GM12878 (cell line): ENCODE data around the gene FIG4. TPM values are rescaled to one million over a fixed set of nuclear protein-coding genes. Genes with fewer than 3 reads are reported as not detected.

Experiments used
- ATAC-seq: fragments of 200-7000 bp; cut with Tn5 transposase; 3 replicates; pipeline ENCODE4 v1.9.1; 2020; ENCODE audit warnings: mild to moderate bottlenecking, moderate library complexity
- BruUV-seq: library from RNA; stranded (reverse); fragments of 400-500 nt; replicated peaks from 2 replicates; lab custom pipeline; 2021; lab: Mats Ljungman, UMichigan
- CTCF ChIA-PET: fragments of 300-600 bp; sonication (Branson Sonifier 250); formaldehyde crosslinking; extraction: SDS; loops from one replicate; lab custom pipeline; 2021; ENCODE audit warnings: inconsistent platforms; lab: Yijun Ruan, JAX
- POLR2A ChIA-PET: fragments of 350-600 bp; formaldehyde crosslinking; extraction: SDS; loops from one replicate; lab custom pipeline; 2021; ENCODE audit warnings: inconsistent platforms; lab: Charles Lee
- RAD21 ChIA-PET: fragments of 300-600 bp; sonication (Branson Sonifier 250); formaldehyde crosslinking; loops from one replicate; lab custom pipeline; 2023; ENCODE audit warnings: antibody characterized with exemption; ENCODE audit not compliant: unreplicated experiment; lab: Charles Lee
- SMC1A ChIA-PET: fragments of 300-600 bp; sonication (Branson Sonifier 250); formaldehyde crosslinking; loops from one replicate; lab custom pipeline; 2023; ENCODE audit not compliant: unreplicated experiment, uncharacterized antibody; lab: Charles Lee
- DNase-seq: peaks from one replicate; pipeline ENCODE4 v3.0.0-alpha.2; 2011; ENCODE audit warnings: low read depth, low spot score
- FAIRE-seq: peaks from 3 replicates; lab custom pipeline; 2011; peaks lifted over from hg19 to GRCh38; lab: Jason Lieb, UNC
- H2AFZ ChIP-seq: 2 replicates; pipeline ENCODE4 v1.6.0; 2011; ENCODE audit warnings: low read depth, low read length, control low read depth; ENCODE audit not compliant: control insufficient read depth
- H3K27ac ChIP-seq: 2 replicates; pipeline ENCODE4 v1.5.1; 2011; ENCODE audit warnings: control low read depth; ENCODE audit not compliant: control insufficient read depth, insufficient read depth
- H3K27me3 ChIP-seq, 2 experiments: replicated peaks in 1 of 2; 2 replicates each; pipeline versions ENCODE4 v1.6.0 to v1.6.1; 2011; ENCODE audit warnings: low read length in 1 of 2; ENCODE audit not compliant: control insufficient read depth in 2 of 2, insufficient read depth in 2 of 2
- H3K36me3 ChIP-seq, 2 experiments: 2 replicates each; pipeline ENCODE4 v1.5.1; 2011; ENCODE audit warnings: low read length in 1 of 2; ENCODE audit not compliant: control insufficient read depth in 2 of 2, insufficient read depth in 2 of 2
- H3K4me1 ChIP-seq: 2 replicates; pipeline ENCODE4 v1.6.1; 2011; ENCODE audit warnings: mild to moderate bottlenecking, low read length, moderate library complexity, mixed read lengths; ENCODE audit not compliant: control insufficient read depth, insufficient read depth
- H3K4me2 ChIP-seq: 2 replicates; pipeline ENCODE4 v1.6.0; 2011; ENCODE audit warnings: control low read depth; ENCODE audit not compliant: control insufficient read depth, insufficient read depth
- H3K4me3 ChIP-seq: fragments of 200-600 bp; sonication (generic); 2 replicates; pipeline ENCODE4 v1.5.1; 2016
- H3K79me2 ChIP-seq: 2 replicates; pipeline ENCODE4 v1.6.0; 2011; ENCODE audit warnings: low read length; ENCODE audit not compliant: control insufficient read depth, insufficient read depth
- H3K9ac ChIP-seq: 2 replicates; pipeline ENCODE4 v1.8.0; 2011; ENCODE audit warnings: low read length, control low read depth, mixed read lengths; ENCODE audit not compliant: control insufficient read depth, insufficient read depth
- H3K9me3 ChIP-seq: replicated peaks from 3 replicates; pipeline ENCODE4 v1.5.1; 2011; ENCODE audit warnings: mild to moderate bottlenecking, low read length; ENCODE audit not compliant: control insufficient read depth, insufficient read depth
- H4K20me1 ChIP-seq: 2 replicates; pipeline ENCODE4 v1.6.0; 2011; ENCODE audit not compliant: control insufficient read depth, insufficient read depth
- CEBPB ChIP-seq, 2 experiments: fragments of 150-350 bp in 1 of 2; IDR thresholded peaks; 2 replicates each; pipeline ENCODE4 v1.6.1; 2012 to 2014; ENCODE audit warnings: low read depth in 2 of 2, low read length in 2 of 2, borderline replicate concordance in 1 of 2, inconsistent platforms in 1 of 2
- CUX1 ChIP-seq: IDR thresholded peaks from 2 replicates; pipeline ENCODE4 v1.6.1; 2012; ENCODE audit warnings: improper control_type of control experiment, low read depth, low read length; ENCODE audit not compliant: insufficient replicate concordance
- ETV6 ChIP-seq, 2 experiments: fragments of 450-650 bp in 1 of 2; IDR thresholded peaks in 1 of 2; conservative IDR thresholded peaks in 1 of 2; 2 replicates each; pipeline ENCODE4 v1.6.1; 2014; ENCODE audit warnings: antibody characterized with exemption in 1 of 2, borderline replicate concordance in 1 of 2, low read depth in 1 of 2, mild to moderate bottlenecking in 1 of 2, moderate library complexity in 1 of 2
- FOXM1 ChIP-seq: IDR thresholded peaks from 2 replicates; pipeline ENCODE4 v1.6.1; 2012; ENCODE audit warnings: low read depth, mild to moderate bottlenecking, inconsistent platforms, low read length, moderate library complexity
- GABPA ChIP-seq: IDR thresholded peaks from 2 replicates; pipeline ENCODE4 v1.6.1; 2014; ENCODE audit warnings: antibody characterized with exemption, low read depth, mild to moderate bottlenecking, inconsistent platforms
- HCFC1 ChIP-seq: fragments of 150-350 bp; IDR thresholded peaks from 2 replicates; pipeline ENCODE4 v1.6.1; 2014; ENCODE audit warnings: low read length
- IKZF2 ChIP-seq, 2 experiments: fragments of 450-650 bp; IDR thresholded peaks; 2 replicates each; pipeline ENCODE4 v1.6.1; 2017; ENCODE audit warnings: mild to moderate bottlenecking in 2 of 2, moderate library complexity in 2 of 2
- KDM1A ChIP-seq: fragments of 200-600 bp; sonication (generic); IDR thresholded peaks from 2 replicates; pipeline ENCODE4 v1.6.1; 2016; ENCODE audit warnings: borderline replicate concordance
- PBX3 ChIP-seq: IDR thresholded peaks from 2 replicates; pipeline ENCODE4 v1.6.1; 2011; ENCODE audit warnings: mild to moderate bottlenecking, low read depth, low read length, moderate library complexity; ENCODE audit not compliant: insufficient replicate concordance
- RB1 ChIP-seq: fragments of 450-650 bp; formaldehyde crosslinking; IDR thresholded peaks from 2 replicates; pipeline ENCODE4 v1.6.1; 2017; ENCODE audit warnings: mild to moderate bottlenecking, borderline replicate concordance
- RCOR1 ChIP-seq: conservative IDR thresholded peaks from 2 replicates; pipeline ENCODE4 v1.6.1; 2012; ENCODE audit warnings: low read depth, low read length, improper control_type of control experiment
- ZSCAN29 ChIP-seq: fragments of 450-650 bp; IDR thresholded peaks from 2 replicates; pipeline ENCODE4 v1.6.1; 2017; ENCODE audit warnings: mild to moderate bottlenecking, moderate library complexity
- WGBS: methylation state at CpG from one replicate; pipeline ENCODE4 v1.1.6; 2016; ENCODE audit warnings: low lambda C conversion rate; ENCODE audit not compliant: insufficient replicate concordance, insufficient coverage; ENCODE audit errors: missing lambda C conversion rate; 5-methylcytosine and 5-hydroxymethylcytosine counted together
- in situ Hi-C: fragments of 300-500 bp; cut with MboI; formaldehyde crosslinking; loops from 9 replicates; pipeline ENCODE4 v1.14.3; 2018; ENCODE audit warnings: mixed read lengths
- intact Hi-C: fragments of 100-400 bp; cut with micrococcal nuclease; formaldehyde crosslinking; loops from one replicate; pipeline ENCODE4 v1.14.2; 2022; ENCODE audit not compliant: unreplicated experiment
- polyA plus RNA-seq, 11 experiments: library from polyadenylated mRNA; depleted of rRNA in 4 of 11; unstranded in 6 of 11; stranded (reverse) in 5 of 11; fragments of >200 nt; fragmentation: Nextera tagmentation in 4 of 11; fragmentation: Illumina TruSeq in 1 of 11; extraction: Ambion mirVana in 4 of 11; extraction: Trizol in 1 of 11; gene quantifications; 1 replicate in 1 of 11; 2 replicates in 10 of 11; pipeline versions ENCODE4 v1.2.1 to v1.2.3, GENCODE V29; 2011 to 2016; ENCODE audit warnings: inconsistent platforms in 2 of 11, missing spikeins in 2 of 11, low read depth in 1 of 11
- total RNA-seq, 4 experiments: library from RNA; depleted of rRNA in 3 of 4; stranded (reverse); fragments of >200 nt in 3 of 4; fragmentation: Illumina TruSeq in 1 of 4; extraction: Trizol in 1 of 4; gene quantifications; 2 replicates each; pipeline versions ENCODE4 v1.2.1 to v1.2.3, GENCODE V29; 2013 to 2021

Gene FIG4
- total and polyA plus RNA-seq, 10 of the 15 experiments (the other 5 are each of a cell fraction or from before 2014, with no cell fraction given) = 3.8 to 23.2 (median 11.8) TPM

GRCh38 chr6:109672175-109672574 is 18.9 kb upstream of the FIG4 start:
- no peak for TF ChIP-seq ETV6 (conservative IDR thresholded peaks at IDR 0.05 in 1 of 2, IDR thresholded peaks at IDR 0.05 in 1 of 2; ENCODE audit: borderline replicate concordance in 1 of 2, low read depth in 1 of 2)
- DNase-seq (no peak), ATAC-seq (no peak), FAIRE-seq (no peak)
- RAD21 ChIA-PET = no interaction called here
- no peaks in the 10 kb centered on the region for H3K36me3 ChIP-seq
- in situ Hi-C loops = no loop called here
- SMC1A ChIA-PET = interaction anchor here (0.5 kb wide), 1 partner anchor 130 kb away, joined by 3 read pairs; no protein-coding TSS in a partner anchor
- no peak overlapping the region for H3K4me2 ChIP-seq
- H2AFZ ChIP-seq = no peak overlapping the region
- CTCF ChIA-PET = no interaction called here
- no peak overlapping the region for H3K27ac ChIP-seq
- no peaks in the 10 kb centered on the region for H3K79me2 ChIP-seq
- H3K9ac ChIP-seq = no peak overlapping the region
- no TSS peak for BruUV-seq
- intact Hi-C loops = no loop called here
- POLR2A ChIA-PET = no interaction called here
- no peaks in the 10 kb centered on the region for H4K20me1 ChIP-seq
- 88% methylated on average over 1 of the region's 1 CpG for WGBS
- H3K4me1 ChIP-seq = no peaks in the 10 kb centered on the region
- no peaks in the 10 kb centered on the region for H3K27me3 ChIP-seq
- H3K9me3 ChIP-seq = no peaks in the 10 kb centered on the region
- H3K4me3 ChIP-seq = no peak overlapping the region

GRCh38 chr6:109672839-109673238 is 18.3 kb upstream of the FIG4 start:
- Histone ChIP-seq H3K4me3 (no peak overlapping the region), H4K20me1 (no peaks in the 10 kb centered on the region), H3K4me1 (no peaks in the 10 kb centered on the region), H3K9ac (no peak overlapping the region), H2AFZ (no peak overlapping the region), H3K79me2 (no peaks in the 10 kb centered on the region), H3K27me3 (no peaks in the 10 kb centered on the region), H3K27ac (no peak overlapping the region), H3K36me3 (no peaks in the 10 kb centered on the region), H3K9me3 (no peaks in the 10 kb centered on the region), H3K4me2 (no peak overlapping the region)
- FAIRE-seq (no peak), ATAC-seq (no peak), DNase-seq (no peak)
- BruUV-seq = no TSS peak
- intact Hi-C loops (no loop called here), in situ Hi-C loops (no loop called here)
- CTCF ChIA-PET = interaction anchor here (1.0 kb wide), 1 partner anchor 367 kb away, joined by 4 read pairs; no protein-coding TSS in a partner anchor
- POLR2A ChIA-PET = no interaction called here
- RAD21 ChIA-PET = no interaction called here
- SMC1A ChIA-PET = no interaction called here
- TF ChIP-seq CEBPB (IDR thresholded peaks at IDR 0.05; ENCODE audit: borderline replicate concordance in 1 of 2, low read depth in 2 of 2, low read length in 2 of 2) (no peak), IKZF2 (IDR thresholded peaks at IDR 0.05) (no peak), CUX1 (no peak), PBX3 (no peak), KDM1A (no peak), RB1 (no peak), HCFC1 (no peak), FOXM1 (no peak), GABPA (no peak), ZSCAN29 (no peak), RCOR1 (no peak)
